OCI-LY1 (cell line): ENCODE data around the gene PTPRD.

Experiments used
- H2AFZ ChIP-seq: fragments of 200-600 bp; sonication (generic), shearing (Covaris generic); 2 replicates; pipeline ENCODE4 v1.6.0; 2014; ENCODE audit warnings: antibody characterized with exemption, mild to moderate bottlenecking, low read length
- H3F3A ChIP-seq: fragments of 200-600 bp; sonication (generic), shearing (Covaris generic); 2 replicates; pipeline ENCODE4 v1.6.0; 2014; ENCODE audit warnings: mild to moderate bottlenecking, antibody characterized with exemption, low read length, moderate library complexity; ENCODE audit not compliant: insufficient read depth
- H3K27ac ChIP-seq: fragments of 200-600 bp; sonication (generic); 2 replicates; pipeline ENCODE4 v1.5.1; 2014; ENCODE audit warnings: low read length, mixed run types, mild to moderate bottlenecking, low read depth; ENCODE audit not compliant: poor library complexity, severe bottlenecking
- H3K27me3 ChIP-seq: fragments of 200-600 bp; sonication (generic); 2 replicates; pipeline ENCODE4 v1.6.0; 2014; ENCODE audit warnings: antibody characterized with exemption, mild to moderate bottlenecking, low read length, moderate library complexity; ENCODE audit not compliant: insufficient read depth
- H3K36me3 ChIP-seq: fragments of 200-600 bp; sonication (generic); 2 replicates; pipeline ENCODE4 v1.6.1; 2014; ENCODE audit warnings: mild to moderate bottlenecking, antibody characterized with exemption, low read length, moderate library complexity, mixed read lengths; ENCODE audit not compliant: insufficient read depth
- H3K4me1 ChIP-seq: fragments of 200-600 bp; sonication (generic); 2 replicates; pipeline ENCODE4 v1.5.1; 2014; ENCODE audit warnings: mild to moderate bottlenecking, low read length, moderate library complexity; ENCODE audit not compliant: insufficient read depth, severe bottlenecking
- H3K4me2 ChIP-seq: fragments of 200-600 bp; sonication (generic), shearing (Covaris generic); 2 replicates; pipeline ENCODE4 v1.6.1; 2014; ENCODE audit warnings: low read length
- H3K4me3 ChIP-seq: fragments of 200-600 bp; sonication (generic); 2 replicates; pipeline ENCODE4 v1.5.1; 2014; ENCODE audit warnings: low read length, low read depth, mild to moderate bottlenecking, mixed read lengths; ENCODE audit not compliant: poor library complexity, severe bottlenecking
- H3K79me2 ChIP-seq: fragments of 200-600 bp; shearing (Covaris generic); 2 replicates; pipeline ENCODE4 v1.6.1; 2016; ENCODE audit warnings: mixed run types, low read length, mixed read lengths; ENCODE audit not compliant: insufficient read depth
- H3K9ac ChIP-seq: fragments of 200-600 bp; sonication (generic), shearing (Covaris generic); 2 replicates; pipeline ENCODE4 v1.6.1; 2014; ENCODE audit warnings: mild to moderate bottlenecking, low read length, mixed read lengths
- H3K9me2 ChIP-seq: fragments of 200-600 bp; sonication (generic), shearing (Covaris generic); 2 replicates; pipeline ENCODE4 v1.6.1; 2014; ENCODE audit warnings: low read depth, mild to moderate bottlenecking, low read length, mixed read lengths
- H3K9me3 ChIP-seq: fragments of 200-600 bp; shearing (Covaris generic); 2 replicates; pipeline ENCODE4 v1.6.1; 2014; ENCODE audit warnings: low read length, mixed read lengths
- H4K20me1 ChIP-seq: fragments of 200-600 bp; sonication (generic), shearing (Covaris generic); 2 replicates; pipeline ENCODE4 v1.6.0; 2016; ENCODE audit warnings: mild to moderate bottlenecking, low read length; ENCODE audit not compliant: insufficient read depth
- EZH2 ChIP-seq: fragments of 200-600 bp; sonication (generic), shearing (Covaris generic); IDR thresholded peaks from 2 replicates; pipeline ENCODE4 v1.8.0; 2017; ENCODE audit warnings: borderline replicate concordance, mixed run types, mild to moderate bottlenecking, antibody characterized with exemption, low read length, moderate library complexity, mixed read lengths
- TF ChIP-seq, protein P1 (sequence below): fragments of 200-600 bp; sonication (generic), shearing (Covaris generic); IDR thresholded peaks from 2 replicates; pipeline ENCODE4 v1.5.1; 2017; ENCODE audit warnings: mild to moderate bottlenecking, antibody characterized with exemption, low read length, moderate library complexity, mixed read lengths

PTPRD gene

DNA sequence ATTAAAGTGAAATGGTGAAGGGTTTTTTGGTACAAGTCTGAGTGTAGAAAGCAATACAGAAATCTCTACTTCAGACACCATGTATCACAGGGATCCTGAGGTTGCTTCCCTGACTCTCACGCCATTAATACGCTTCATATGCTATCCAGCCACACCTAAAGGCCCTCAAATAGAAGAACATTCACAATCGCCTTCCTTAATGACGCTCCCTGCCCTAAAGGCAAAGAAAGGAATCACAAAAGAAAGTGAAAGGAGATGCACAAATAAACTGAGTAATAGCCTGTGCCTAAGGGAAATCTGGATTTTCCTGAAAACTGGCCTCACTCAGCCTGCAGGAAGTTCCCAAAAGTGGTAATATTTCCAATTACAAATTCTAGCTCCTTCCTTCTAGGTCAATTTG lies 1810.6 kb downstream of the PTPRD start:
- no peaks in the 10 kb centered on the region for H3F3A ChIP-seq

DNA sequence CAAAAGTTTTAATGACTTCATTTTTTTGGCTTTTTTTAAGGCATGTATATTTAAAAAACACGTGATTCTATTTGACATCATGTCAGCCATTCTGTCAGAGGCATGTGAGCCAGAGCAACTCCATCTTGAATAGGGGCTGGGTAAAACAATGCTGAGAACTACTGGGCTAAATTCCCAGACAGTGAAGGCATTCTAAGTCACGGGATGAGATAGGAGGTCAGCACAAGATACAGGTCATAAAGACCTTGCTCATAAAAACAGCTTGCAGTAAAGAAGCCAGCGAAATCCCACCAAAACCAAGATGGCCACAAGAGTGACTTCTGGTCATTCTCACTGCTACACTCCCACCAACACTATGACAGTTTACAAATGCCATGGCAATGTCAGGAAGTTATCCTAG lies 1812.6 kb downstream of the PTPRD start:
- no peak overlapping the region for H3K4me2 ChIP-seq
- TF ChIP-seq EZH2, result no peak
- TF ChIP-seq, protein P1, sequence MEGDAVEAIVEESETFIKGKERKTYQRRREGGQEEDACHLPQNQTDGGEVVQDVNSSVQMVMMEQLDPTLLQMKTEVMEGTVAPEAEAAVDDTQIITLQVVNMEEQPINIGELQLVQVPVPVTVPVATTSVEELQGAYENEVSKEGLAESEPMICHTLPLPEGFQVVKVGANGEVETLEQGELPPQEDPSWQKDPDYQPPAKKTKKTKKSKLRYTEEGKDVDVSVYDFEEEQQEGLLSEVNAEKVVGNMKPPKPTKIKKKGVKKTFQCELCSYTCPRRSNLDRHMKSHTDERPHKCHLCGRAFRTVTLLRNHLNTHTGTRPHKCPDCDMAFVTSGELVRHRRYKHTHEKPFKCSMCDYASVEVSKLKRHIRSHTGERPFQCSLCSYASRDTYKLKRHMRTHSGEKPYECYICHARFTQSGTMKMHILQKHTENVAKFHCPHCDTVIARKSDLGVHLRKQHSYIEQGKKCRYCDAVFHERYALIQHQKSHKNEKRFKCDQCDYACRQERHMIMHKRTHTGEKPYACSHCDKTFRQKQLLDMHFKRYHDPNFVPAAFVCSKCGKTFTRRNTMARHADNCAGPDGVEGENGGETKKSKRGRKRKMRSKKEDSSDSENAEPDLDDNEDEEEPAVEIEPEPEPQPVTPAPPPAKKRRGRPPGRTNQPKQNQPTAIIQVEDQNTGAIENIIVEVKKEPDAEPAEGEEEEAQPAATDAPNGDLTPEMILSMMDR, result no peak
- no peak overlapping the region for H3K4me3 ChIP-seq
- H4K20me1 ChIP-seq, result no peaks in the 10 kb centered on the region
- no peaks in the 10 kb centered on the region for H3K36me3 ChIP-seq
- no peaks in the 10 kb centered on the region for H3K9me3 ChIP-seq
- no peaks in the 10 kb centered on the region for H3K27me3 ChIP-seq
- no peaks in the 10 kb centered on the region for H3F3A ChIP-seq
- H3K9ac ChIP-seq, result no peak overlapping the region
- H3K9me2 ChIP-seq, result no peaks in the 10 kb centered on the region
- no peak overlapping the region for H3K27ac ChIP-seq
- H3K4me1 ChIP-seq, result no peaks in the 10 kb centered on the region
- no peaks in the 10 kb centered on the region for H3K79me2 ChIP-seq
- no peak overlapping the region for H2AFZ ChIP-seq

More for the DNA sequence above, 1810.6 kb downstream of the PTPRD start:
- no peaks in the 10 kb centered on the region for H3K4me1 ChIP-seq
- H3K9me2 ChIP-seq, result no peaks in the 10 kb centered on the region
- no peak overlapping the region for H2AFZ ChIP-seq
- H3K27ac ChIP-seq, result no peak overlapping the region
- no peak overlapping the region for H3K4me3 ChIP-seq
- no peaks in the 10 kb centered on the region for H4K20me1 ChIP-seq
- H3K4me2 ChIP-seq, result no peak overlapping the region
- H3K9ac ChIP-seq, result no peak overlapping the region
- TF ChIP-seq EZH2, result no peak
- no peaks in the 10 kb centered on the region for H3K27me3 ChIP-seq
- no peaks in the 10 kb centered on the region for H3K36me3 ChIP-seq
- no peaks in the 10 kb centered on the region for H3K9me3 ChIP-seq
- no peaks in the 10 kb centered on the region for H3K79me2 ChIP-seq

DNA sequence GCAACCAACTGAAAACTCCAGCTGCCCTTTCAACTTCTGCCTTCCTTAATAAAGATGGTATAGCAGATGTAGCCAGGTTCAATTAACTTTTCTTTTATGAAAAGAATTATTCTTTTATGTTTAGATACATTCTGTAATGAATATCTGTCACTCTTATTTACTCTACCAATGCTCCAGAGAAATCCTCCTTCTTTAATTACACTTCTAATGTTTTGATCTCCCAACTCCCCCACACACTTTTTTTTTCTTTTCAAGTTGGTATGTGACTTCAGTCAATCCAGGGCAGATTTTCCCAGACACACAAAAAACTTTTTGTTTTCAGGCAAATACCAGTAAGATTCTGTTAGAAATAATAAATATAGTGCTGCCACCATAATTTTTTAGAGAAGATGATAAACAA lies 1813.2 kb downstream of the PTPRD start:
- no peaks in the 10 kb centered on the region for H3K36me3 ChIP-seq
- no peak overlapping the region for H3K4me3 ChIP-seq
- no peak overlapping the region for H2AFZ ChIP-seq
- TF ChIP-seq, protein P1, result no peak
- TF ChIP-seq EZH2, result no peak
- H3K9me2 ChIP-seq, result no peaks in the 10 kb centered on the region
- H3K9me3 ChIP-seq, result no peaks in the 10 kb centered on the region
- no peaks in the 10 kb centered on the region for H3K27me3 ChIP-seq
- H3K4me2 ChIP-seq, result no peak overlapping the region
- no peak overlapping the region for H3K9ac ChIP-seq
- H3F3A ChIP-seq, result no peaks in the 10 kb centered on the region
- no peak overlapping the region for H3K27ac ChIP-seq
- H4K20me1 ChIP-seq, result no peaks in the 10 kb centered on the region
- no peaks in the 10 kb centered on the region for H3K4me1 ChIP-seq
- H3K79me2 ChIP-seq, result no peaks in the 10 kb centered on the region

DNA sequence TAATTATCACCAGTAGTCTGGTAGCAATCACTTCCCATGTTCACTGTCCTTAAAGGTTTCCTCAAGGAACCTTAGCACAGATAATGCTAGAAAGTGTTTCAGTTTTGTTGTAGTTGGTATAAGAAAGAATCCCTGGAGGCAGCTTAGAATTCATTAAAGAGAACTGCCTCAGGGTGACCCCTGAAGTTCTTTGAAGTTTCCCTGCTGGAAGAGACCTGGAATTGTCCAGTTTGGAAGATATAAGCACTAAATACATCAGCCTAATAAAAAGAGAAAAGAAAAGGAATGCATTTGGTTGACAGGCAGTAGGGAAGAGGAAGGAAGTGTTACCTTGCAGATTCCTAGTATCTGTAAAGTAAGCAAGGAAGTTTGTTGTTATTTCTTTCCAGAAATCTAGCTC lies 1813.6 kb downstream of the PTPRD start:
- Histone ChIP-seq H3K36me3 (no peaks in the 10 kb centered on the region), H3F3A (no peaks in the 10 kb centered on the region), H3K9me3 (no peaks in the 10 kb centered on the region), H2AFZ (no peak overlapping the region), H3K9ac (no peak overlapping the region), H3K4me1 (no peaks in the 10 kb centered on the region), H3K9me2 (no peaks in the 10 kb centered on the region), H3K4me2 (no peak overlapping the region), H4K20me1 (no peaks in the 10 kb centered on the region), H3K27me3 (no peaks in the 10 kb centered on the region), H3K27ac (no peak overlapping the region), H3K79me2 (no peaks in the 10 kb centered on the region), H3K4me3 (no peak overlapping the region)
- TF ChIP-seq, protein P1, result no peak
- TF ChIP-seq EZH2, result no peak
